GM12875 (cell line): Measurements from ENCODE around the gene DLGAP4.

Experiments
- H3K4me3 ChIP-seq: one replicate; pipeline ENCODE4 v1.5.1; 2011; ENCODE audit warnings: low read depth, low read length, control low read depth
- CTCF ChIP-seq: IDR thresholded peaks from 2 replicates; pipeline ENCODE4 v1.5.1; 2011; ENCODE audit warnings: low read depth, mild to moderate bottlenecking, control low read depth, inconsistent platforms, low read length, moderate library complexity, borderline replicate concordance; ENCODE audit not compliant: insufficient read depth

The DLGAP4 gene

GRCh38 chr20:36368869-36369268, 62.7 kb downstream of the DLGAP4 start:
- no peak for TF ChIP-seq CTCF
- H3K4me3 ChIP-seq = no peak overlapping the region

GRCh38 chr20:36369739-36370138, 63.6 kb downstream of the DLGAP4 start:
- no peak overlapping the region for H3K4me3 ChIP-seq
- TF ChIP-seq CTCF = no peak

- no peak overlapping the region for H3K4me3 ChIP-seq
- no peak for TF ChIP-seq CTCF
Observed at GRCh38 chr20:36370991-36371790, 65.1 kb downstream of the DLGAP4 start.

- TF ChIP-seq CTCF = no peak
- no peak overlapping the region for H3K4me3 ChIP-seq
Observed at GRCh38 chr20:36372666-36373065, 66.5 kb downstream of the DLGAP4 start.

GRCh38 chr20:36373089-36373488, 67.0 kb downstream of the DLGAP4 start:
- TF ChIP-seq CTCF = no peak
- H3K4me3 ChIP-seq = no peak overlapping the region

GRCh38 chr20:36374995-36375394, 68.9 kb downstream of the DLGAP4 start:
- TF ChIP-seq CTCF = no peak
- H3K4me3 ChIP-seq = no peak overlapping the region
